ENCODE results near the gene UTF1.

The UTF1 gene

GRCh38 chr10:133191651-133192050 lies 38.4 kb upstream of the UTF1 start:
- Histone ChIP-seq H3K9me3 (peaks cover 0 to 29% (median 6%) of the 10 kb centered on the region in 3 donors), H3K4me1 (no peaks in the 10 kb centered on the region), H3K4me3 (no peak overlapping the region), H3K27me3 (peaks cover 0 to 32% of the 10 kb centered on the region in 2 donors), H3K36me3 (no peaks in the 10 kb centered on the region), H3K27ac (no peak overlapping the region)
- TF ChIP-seq, protein P1, sequence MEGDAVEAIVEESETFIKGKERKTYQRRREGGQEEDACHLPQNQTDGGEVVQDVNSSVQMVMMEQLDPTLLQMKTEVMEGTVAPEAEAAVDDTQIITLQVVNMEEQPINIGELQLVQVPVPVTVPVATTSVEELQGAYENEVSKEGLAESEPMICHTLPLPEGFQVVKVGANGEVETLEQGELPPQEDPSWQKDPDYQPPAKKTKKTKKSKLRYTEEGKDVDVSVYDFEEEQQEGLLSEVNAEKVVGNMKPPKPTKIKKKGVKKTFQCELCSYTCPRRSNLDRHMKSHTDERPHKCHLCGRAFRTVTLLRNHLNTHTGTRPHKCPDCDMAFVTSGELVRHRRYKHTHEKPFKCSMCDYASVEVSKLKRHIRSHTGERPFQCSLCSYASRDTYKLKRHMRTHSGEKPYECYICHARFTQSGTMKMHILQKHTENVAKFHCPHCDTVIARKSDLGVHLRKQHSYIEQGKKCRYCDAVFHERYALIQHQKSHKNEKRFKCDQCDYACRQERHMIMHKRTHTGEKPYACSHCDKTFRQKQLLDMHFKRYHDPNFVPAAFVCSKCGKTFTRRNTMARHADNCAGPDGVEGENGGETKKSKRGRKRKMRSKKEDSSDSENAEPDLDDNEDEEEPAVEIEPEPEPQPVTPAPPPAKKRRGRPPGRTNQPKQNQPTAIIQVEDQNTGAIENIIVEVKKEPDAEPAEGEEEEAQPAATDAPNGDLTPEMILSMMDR (IDR thresholded peaks at IDR 0.05) = no peak
- DNase-seq = no peak
- intact Hi-C loops (cut with DNase I; ENCODE audit: low total_unique reads) = no loop called here

- Histone ChIP-seq H3K4me1 (no peaks in the 10 kb centered on the region), H3K9me3 (peaks cover 0 to 29% (median 6%) of the 10 kb centered on the region in 3 donors), H3K27me3 (peaks cover 0 to 31% of the 10 kb centered on the region in 2 donors), H3K36me3 (no peaks in the 10 kb centered on the region), H3K4me3 (no peak overlapping the region), H3K27ac (no peak overlapping the region)
- intact Hi-C loops (cut with DNase I; ENCODE audit: low total_unique reads) = no loop called here
- DNase-seq = no peak
- TF ChIP-seq, protein P1 (IDR thresholded peaks at IDR 0.05) = no peak
These were observed 35.9 kb upstream of the UTF1 start for GRCh38 chr10:133194151-133194550.

GRCh38 chr10:133195096-133195495 lies 34.9 kb upstream of the UTF1 start:
- intact Hi-C loops (cut with DNase I; ENCODE audit: low total_unique reads) = no loop called here

DNA sequence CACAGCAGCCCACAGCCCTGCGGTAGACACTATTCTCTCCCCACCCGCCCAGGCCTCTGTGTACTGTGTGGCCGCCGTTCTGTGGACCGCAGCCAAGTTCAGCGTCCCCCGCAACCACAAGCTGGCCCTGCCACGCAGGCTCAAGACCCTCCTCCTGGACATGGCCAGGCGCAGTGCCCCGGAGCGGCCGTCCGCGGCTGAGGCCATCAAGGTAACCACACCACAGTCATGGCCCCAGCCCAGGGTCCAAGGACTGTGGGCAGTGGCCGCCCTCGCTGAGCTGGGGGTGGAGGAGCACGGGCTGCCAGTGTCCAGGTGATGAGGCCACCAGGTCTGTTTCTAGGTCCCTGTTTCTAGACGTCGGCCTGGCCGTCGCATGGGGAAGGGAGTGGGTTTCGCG lies 34.4 kb upstream of the UTF1 start:
- peaks cover 0 to 35% of the 10 kb centered on the region in 2 donors for H3K27me3 ChIP-seq
- no peak overlapping the region for H3K4me3 ChIP-seq
- TF ChIP-seq, protein P1 (IDR thresholded peaks at IDR 0.05) = no peak
- H3K9me3 ChIP-seq = peaks cover 0 to 29% (median 6%) of the 10 kb centered on the region in 3 donors
- no peaks in the 10 kb centered on the region for H3K4me1 ChIP-seq
- intact Hi-C loops (cut with DNase I; ENCODE audit: low total_unique reads) = no loop called here
- no peaks in the 10 kb centered on the region for H3K36me3 ChIP-seq
- H3K27ac ChIP-seq = no peak overlapping the region
- no peak for DNase-seq

More at GRCh38 chr10:133195096-133195495, 34.9 kb upstream of the UTF1 start:
- H3K4me3 ChIP-seq = no peak overlapping the region
- no peaks in the 10 kb centered on the region for H3K36me3 ChIP-seq
- no peak overlapping the region for H3K27ac ChIP-seq
- DNase-seq = no peak
- no peaks in the 10 kb centered on the region for H3K4me1 ChIP-seq
- H3K9me3 ChIP-seq = peaks cover 0 to 29% (median 6%) of the 10 kb centered on the region in 3 donors
- peaks cover 0 to 31% of the 10 kb centered on the region in 2 donors for H3K27me3 ChIP-seq
- TF ChIP-seq, protein P1 (IDR thresholded peaks at IDR 0.05) = no peak

DNA sequence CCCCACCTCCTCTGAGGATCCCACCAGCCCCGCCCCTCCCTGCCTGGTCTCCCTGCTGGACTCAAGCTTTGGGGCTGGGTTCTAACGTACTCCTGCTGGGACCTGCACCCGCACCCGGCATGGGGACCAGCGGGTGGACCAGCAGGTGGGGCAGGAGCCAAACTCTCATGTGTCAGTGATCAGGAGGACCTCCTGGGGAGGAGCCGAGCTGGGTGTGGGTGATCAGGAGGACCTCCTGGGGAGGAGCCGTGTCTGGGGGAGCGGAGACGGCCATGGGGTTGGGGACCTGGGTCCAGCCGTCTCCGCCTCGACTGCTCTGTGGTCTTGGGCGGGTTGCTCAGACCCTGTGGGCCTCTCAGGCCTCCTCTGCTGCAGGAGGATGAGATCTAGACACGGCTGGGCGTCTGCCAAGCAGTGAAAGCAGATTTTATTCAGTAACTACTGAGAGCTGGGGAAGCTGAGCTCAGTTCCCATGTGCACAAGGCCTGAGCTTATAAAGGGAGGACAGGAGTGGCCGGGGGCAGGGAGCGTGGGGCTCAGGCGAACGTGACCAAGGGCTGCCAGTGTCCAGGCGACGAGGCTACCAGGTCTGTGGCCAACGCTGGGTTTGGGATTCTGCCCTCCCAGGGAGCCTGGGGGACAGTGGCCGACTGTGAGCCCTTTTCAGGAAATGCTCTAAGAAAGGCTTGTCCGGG lies 33.6 kb upstream of the UTF1 start:
- Histone ChIP-seq H3K9me3 (peaks cover 0 to 27% (median 6%) of the 10 kb centered on the region in 3 donors), H3K27me3 (peaks cover 0 to 41% of the 10 kb centered on the region in 2 donors), H3K27ac (no peak overlapping the region), H3K4me3 (no peak overlapping the region), H3K36me3 (no peaks in the 10 kb centered on the region), H3K4me1 (no peaks in the 10 kb centered on the region)
- no peak for DNase-seq
- intact Hi-C loops (cut with DNase I; ENCODE audit: low total_unique reads) = no loop called here
- TF ChIP-seq, protein P1 (IDR thresholded peaks at IDR 0.05) = no peak
